K562 treated with DMSO at 1 percent for 24 hours (cell line): ENCODE data around the gene TIMM17A. TPM values are rescaled to one million over a fixed set of nuclear protein-coding genes. Genes with fewer than 3 reads are reported as not detected.

Source experiments
- total RNA-seq: library from RNA; unstranded; fragments of 300-600 nt; gene quantifications from 2 replicates; pipeline ENCODE4 v1.2.3, GENCODE V29; 2022; ENCODE audit warnings: low read depth; ENCODE audit not compliant: insufficient read depth

The TIMM17A gene
- total RNA-seq: 58.4 and 73.5 TPM in 2 replicates

DNA sequence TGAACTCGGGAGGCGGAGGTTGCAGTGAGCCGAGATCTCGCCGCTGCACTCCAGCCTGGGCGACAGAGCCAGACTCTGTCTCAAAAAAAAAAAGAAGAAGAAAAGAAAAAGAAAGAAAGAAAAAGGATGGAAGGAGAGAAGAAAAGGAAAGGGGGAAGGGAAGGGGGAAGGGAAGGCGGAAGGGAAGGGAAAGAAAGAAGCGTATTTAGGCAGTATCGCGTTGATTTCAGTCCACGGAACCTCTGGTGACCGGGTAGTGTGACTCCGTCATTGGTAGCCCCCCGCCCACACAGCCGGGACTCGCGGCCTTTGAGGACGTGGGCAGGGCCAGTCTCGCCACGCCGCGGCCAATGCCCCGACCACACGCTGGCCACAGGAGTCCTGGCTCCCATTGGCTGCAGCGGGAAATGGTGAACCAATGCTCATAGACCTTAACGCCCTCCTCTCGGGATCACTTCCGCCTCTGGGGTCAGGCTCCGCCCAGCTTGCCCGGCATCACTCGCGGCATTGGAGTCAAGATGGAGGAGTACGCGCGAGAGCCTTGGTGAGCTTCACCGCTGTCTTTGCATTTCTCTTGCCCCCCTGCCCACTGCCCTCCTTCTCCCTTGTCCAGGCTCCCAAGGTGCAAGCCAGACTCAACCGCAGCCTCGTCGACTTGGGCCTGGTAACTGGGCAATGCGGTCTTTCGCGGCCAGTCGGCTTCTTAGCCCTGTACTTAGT, at the start of gene TIMM17A:
TSS of gene TIMM17A (plus strand) at position 495 of the 720 bp plus-strand sequence. CDS start at position 519, 24 bp downstream.

DNA sequence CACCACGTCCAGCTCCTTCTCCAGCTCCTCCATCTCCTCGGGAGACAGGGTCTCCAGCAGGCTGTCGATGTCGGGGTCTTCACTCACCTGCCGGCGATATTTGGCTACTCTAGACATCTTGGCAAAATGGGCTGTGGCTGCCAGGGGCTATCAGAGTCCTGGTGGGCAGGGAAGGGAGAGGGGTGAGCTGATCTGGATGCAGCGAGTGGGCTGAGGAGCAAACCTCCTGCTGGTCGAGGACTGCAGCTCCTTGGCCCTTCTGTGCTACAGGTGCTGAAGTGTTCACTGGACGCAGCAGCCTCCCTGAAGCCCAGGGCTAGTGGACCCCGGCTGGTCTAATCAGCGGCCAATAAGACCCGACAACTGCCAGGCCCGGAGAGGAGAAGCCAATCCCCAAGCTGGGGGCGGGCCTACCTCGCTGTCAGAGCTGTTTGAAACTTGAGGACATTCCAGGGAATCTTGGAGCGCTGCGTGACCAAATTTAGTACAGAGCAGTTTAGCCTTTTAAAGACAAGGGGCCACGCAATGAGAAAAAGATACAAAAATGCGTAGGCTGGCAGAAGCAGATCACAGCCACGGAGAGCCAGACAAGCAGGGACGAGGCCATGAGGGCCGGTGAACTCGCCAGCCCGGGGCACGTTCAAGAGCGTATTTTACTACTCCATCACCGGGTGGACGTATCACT, 8.9 kb upstream of the TIMM17A start, which contains the start of gene LMOD1:
TSS of gene LMOD1 (minus strand) at position 325 of the 685 bp plus-strand sequence. CDS start at position 117, 208 bp downstream.

DNA sequence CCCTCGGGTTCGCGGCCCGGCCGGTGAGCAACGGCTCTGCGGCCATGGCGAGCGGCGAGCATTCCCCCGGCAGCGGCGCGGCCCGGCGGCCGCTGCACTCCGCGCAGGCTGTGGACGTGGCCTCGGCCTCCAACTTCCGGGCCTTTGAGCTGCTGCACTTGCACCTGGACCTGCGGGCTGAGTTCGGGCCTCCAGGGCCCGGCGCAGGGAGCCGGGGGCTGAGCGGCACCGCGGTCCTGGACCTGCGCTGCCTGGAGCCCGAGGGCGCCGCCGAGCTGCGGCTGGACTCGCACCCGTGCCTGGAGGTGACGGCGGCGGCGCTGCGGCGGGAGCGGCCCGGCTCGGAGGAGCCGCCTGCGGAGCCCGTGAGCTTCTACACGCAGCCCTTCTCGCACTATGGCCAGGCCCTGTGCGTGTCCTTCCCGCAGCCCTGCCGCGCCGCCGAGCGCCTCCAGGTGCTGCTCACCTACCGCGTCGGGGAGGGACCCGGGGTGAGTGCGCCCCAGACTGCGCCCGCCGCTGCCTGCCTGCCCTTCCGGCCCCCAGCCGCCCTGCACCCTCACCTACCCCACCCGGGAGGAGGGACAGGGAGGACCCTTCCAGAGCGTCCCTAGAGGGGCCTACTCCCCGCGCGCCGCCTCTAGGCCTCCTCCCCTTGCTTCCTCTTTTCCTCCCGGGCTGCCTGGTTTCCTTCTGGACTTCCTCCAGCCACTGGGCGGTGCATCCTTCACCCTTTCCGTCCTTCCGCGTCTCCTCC, 27.5 kb downstream of the TIMM17A start, which contains the start of gene RNPEP:
TSS of gene RNPEP (plus strand) at position 26 of the 757 bp plus-strand sequence. CDS start at position 45, 19 bp downstream.

DNA sequence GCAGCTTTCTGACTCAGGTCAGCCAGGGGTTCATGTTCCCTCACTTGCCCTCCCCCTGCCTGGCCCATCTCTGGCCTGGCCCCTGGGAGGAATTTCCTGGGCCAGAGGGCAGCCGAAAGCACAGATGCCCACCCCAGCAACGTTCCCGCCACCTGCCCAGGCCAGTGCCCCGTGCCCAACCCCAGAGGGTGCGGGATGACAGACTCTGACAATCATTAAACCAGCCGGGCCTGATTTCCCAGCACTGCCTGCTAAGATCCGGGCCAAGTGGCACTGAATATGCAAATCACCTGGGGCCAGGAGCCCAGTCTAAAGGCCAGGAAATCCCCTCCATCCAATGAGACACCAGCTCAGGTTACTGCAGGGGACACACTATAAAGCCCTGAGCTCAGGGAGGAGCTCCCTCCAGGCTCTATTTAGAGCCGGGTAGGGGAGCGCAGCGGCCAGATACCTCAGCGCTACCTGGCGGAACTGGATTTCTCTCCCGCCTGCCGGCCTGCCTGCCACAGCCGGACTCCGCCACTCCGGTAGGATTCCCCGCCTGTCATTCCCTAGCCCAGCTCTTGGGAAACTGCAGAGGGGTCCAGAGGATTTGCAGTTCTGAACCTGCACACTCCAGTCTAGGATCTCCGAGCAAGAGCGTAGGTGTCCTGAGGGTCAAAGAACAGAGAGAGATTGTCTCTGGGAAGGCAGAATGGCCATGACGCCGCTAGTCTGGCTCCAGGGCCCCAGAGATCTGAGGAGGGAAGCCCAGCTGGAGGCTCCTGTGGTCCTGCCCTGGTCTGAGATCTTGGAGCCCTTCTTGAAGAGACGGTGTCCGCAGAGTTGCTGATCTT, 55.1 kb downstream of the TIMM17A start, which contains the start of gene ELF3:
TSS of gene ELF3 (plus strand) at position 408 of the 836 bp plus-strand sequence. CDS start 550 bp downstream, outside the sequence.

Other genes with a start within 250 kb of the TIMM17A start
- 43.5 and 48.3 TPM in 2 replicates for gene IPO9, start 126.3 kb upstream of the TIMM17A start, total RNA-seq
- gene SHISA4, start 66.6 kb upstream of the TIMM17A start, total RNA-seq: 1.5 and 2.6 TPM in 2 replicates
- gene LMOD1, start 9.0 kb upstream of the TIMM17A start, total RNA-seq: 3.4 and 3.9 TPM in 2 replicates
- gene RNPEP, start 27.1 kb downstream of the TIMM17A start, total RNA-seq: 173 and 183 TPM in 2 replicates
- gene ELF3, start 55.1 kb downstream of the TIMM17A start, total RNA-seq: 1.1 TPM in 2 replicates
- not detected in 2 replicates for gene GPR37L1, start 167.4 kb downstream of the TIMM17A start, total RNA-seq
- 27.5 and 35.0 TPM in 2 replicates for gene ARL8A, start 189.2 kb downstream of the TIMM17A start, total RNA-seq
- 32.5 and 34.9 TPM in 2 replicates for gene PTPN7, start 205.1 kb downstream of the TIMM17A start, total RNA-seq
- gene LGR6, start 238.3 kb downstream of the TIMM17A start, total RNA-seq: 0.16 TPM in 1 of 2 replicates, not detected in the other